CD14-positive monocyte (primary cell): ENCODE data around the gene SPTBN5. TPM values are rescaled to one million over a fixed set of nuclear protein-coding genes. Genes with fewer than 3 reads are reported as not detected.

ENCODE experiments used
- DNase-seq, 3 donors: peaks; one replicate each; pipeline ENCODE4 v3.0.0-alpha.2; 2011 to 2022
- H2AFZ ChIP-seq: 2 replicates; pipeline ENCODE4 v1.6.0; 2012; ENCODE audit warnings: mild to moderate bottlenecking, low read depth, low read length, inconsistent platforms; ENCODE audit not compliant: insufficient read depth, poor library complexity, severe bottlenecking
- H3K27ac ChIP-seq, 2 donors: 1 replicate in 1 of 2; 2 replicates in 1 of 2; pipeline ENCODE4 v1.5.1; 2012 to 2013; ENCODE audit warnings: low read length in 2 of 2, control low read depth in 1 of 2, inconsistent platforms in 1 of 2, low read depth in 1 of 2, mild to moderate bottlenecking in 1 of 2
- H3K27me3 ChIP-seq, 2 donors: one replicate each; pipeline versions ENCODE4 v1.6.0 to v1.6.1; 2011 to 2013; ENCODE audit warnings: low read length in 2 of 2; ENCODE audit not compliant: control insufficient read depth in 2 of 2, insufficient read depth in 2 of 2
- H3K36me3 ChIP-seq, 2 donors: replicated peaks in 1 of 2; 1 replicate in 1 of 2; 2 replicates in 1 of 2; pipeline versions ENCODE4 v1.5.1 to v1.6.1; 2012 to 2013; ENCODE audit warnings: low read length in 2 of 2, control low read depth in 1 of 2, inconsistent platforms in 1 of 2, mild to moderate bottlenecking in 1 of 2; ENCODE audit not compliant: insufficient read depth in 2 of 2, control insufficient read depth in 1 of 2
- H3K4me1 ChIP-seq, 2 donors: 1 replicate in 1 of 2; 2 replicates in 1 of 2; pipeline versions ENCODE4 v1.5.1 to v1.6.1; 2012 to 2013; ENCODE audit warnings: low read length in 2 of 2, control low read depth in 1 of 2, inconsistent platforms in 1 of 2, mild to moderate bottlenecking in 1 of 2, moderate library complexity in 1 of 2; ENCODE audit not compliant: insufficient read depth in 2 of 2, control insufficient read depth in 1 of 2
- H3K4me2 ChIP-seq: replicated peaks from 2 replicates; pipeline ENCODE3; 2012; ENCODE audit warnings: low read length, moderate library complexity, mild to moderate bottlenecking; ENCODE audit not compliant: poor library complexity, severe bottlenecking; ENCODE audit errors: extremely low read depth
- H3K4me3 ChIP-seq, 3 experiments: fragments of 200-600 bp in 1 of 3; sonication (generic) in 1 of 3; replicated peaks in 1 of 3; 1 replicate in 2 of 3; 2 replicates in 1 of 3; pipeline ENCODE4 v1.5.1; 2011 to 2013; ENCODE audit warnings: low read length in 3 of 3, mild to moderate bottlenecking in 3 of 3, control low read depth in 2 of 3, low read depth in 2 of 3, inconsistent platforms in 1 of 3, moderate library complexity in 1 of 3
- H3K79me2 ChIP-seq: 2 replicates; pipeline ENCODE4 v1.6.0; 2012; ENCODE audit warnings: mild to moderate bottlenecking, control low read depth, inconsistent platforms, low read length, moderate library complexity; ENCODE audit not compliant: insufficient read depth
- H3K9ac ChIP-seq: 2 replicates; pipeline ENCODE4 v1.6.0; 2017; ENCODE audit warnings: low read length, mild to moderate bottlenecking; ENCODE audit not compliant: insufficient read depth, poor library complexity, severe bottlenecking
- H3K9me3 ChIP-seq, 2 donors: replicated peaks in 1 of 2; 1 replicate in 1 of 2; 2 replicates in 1 of 2; pipeline versions ENCODE4 v1.5.1 to v1.6.1; 2012 to 2013; ENCODE audit warnings: low read length in 2 of 2, control low read depth in 1 of 2; ENCODE audit not compliant: control insufficient read depth in 1 of 2, insufficient read depth in 1 of 2
- H4K20me1 ChIP-seq: 2 replicates; pipeline ENCODE4 v1.6.0; 2012; ENCODE audit warnings: mild to moderate bottlenecking, low read length, control low read depth, moderate library complexity; ENCODE audit not compliant: insufficient read depth
- H3K27ac Mint-ChIP-seq, 7 donors: one replicate each; pipeline ENCODE4 v1.8.0; 2020; ENCODE audit warnings: mild to moderate bottlenecking in 7 of 7, mixed read lengths in 7 of 7, moderate library complexity in 6 of 7, inconsistent platforms in 2 of 7
- H3K27me3 Mint-ChIP-seq, 3 donors: one replicate each; pipeline ENCODE4 v1.8.0; 2021 to 2022; ENCODE audit warnings: low read depth in 3 of 3, mild to moderate bottlenecking in 3 of 3, mixed read lengths in 3 of 3, moderate library complexity in 3 of 3, inconsistent platforms in 1 of 3
- H3K36me3 Mint-ChIP-seq, 2 donors: one replicate each; pipeline ENCODE4 v1.8.0; 2020; ENCODE audit warnings: mixed read lengths in 2 of 2, inconsistent platforms in 1 of 2, mild to moderate bottlenecking in 1 of 2
- H3K4me1 Mint-ChIP-seq: one replicate; pipeline ENCODE4 v1.8.0; 2020; ENCODE audit warnings: mild to moderate bottlenecking, mixed read lengths
- H3K4me3 Mint-ChIP-seq, 2 donors: one replicate each; pipeline ENCODE4 v1.8.0; 2020; ENCODE audit warnings: mild to moderate bottlenecking in 2 of 2, mixed read lengths in 2 of 2, moderate library complexity in 1 of 2
- H3K9me3 Mint-ChIP-seq, 7 donors: one replicate each; pipeline ENCODE4 v1.8.0; 2020 to 2022; ENCODE audit warnings: mixed read lengths in 7 of 7, mild to moderate bottlenecking in 6 of 7, moderate library complexity in 6 of 7, inconsistent platforms in 2 of 7
- WGBS: methylation state at CpG from one replicate; pipeline ENCODE4 v1.1.5; 2013; ENCODE audit warnings: missing lambda C conversion rate; ENCODE audit not compliant: insufficient coverage; 5-methylcytosine and 5-hydroxymethylcytosine counted together
- intact Hi-C, 2 donors: fragments of 100-400 bp; cut with micrococcal nuclease; formaldehyde crosslinking; loops; one replicate each; pipeline versions ENCODE4 v1.15.0 to v1.15.1; 2023
- polyA plus RNA-seq, 3 donors: library from polyadenylated mRNA; depleted of rRNA in 1 of 3; unstranded in 2 of 3; stranded (reverse) in 1 of 3; fragments of 300-500 nt in 2 of 3; fragments of >200 nt in 1 of 3; fragmentation: Illumina TruSeq in 2 of 3; gene quantifications; 1 replicate in 2 of 3; 2 replicates in 1 of 3; pipeline ENCODE4 v1.2.3, GENCODE V29; 2012 to 2021
- TF ChIP-seq, protein P1 (sequence below): fragments of 200-600 bp; IDR thresholded peaks from one replicate; pipeline ENCODE4 v1.8.0; 2022; ENCODE audit warnings: antibody characterized with exemption, mild to moderate bottlenecking

Gene SPTBN5
- polyA plus RNA-seq, 3 donors: 0.29 TPM; not detected in 2

- Mint-ChIP-seq H3K4me3 (no peak overlapping the region), H3K4me1 (no peaks in the 10 kb centered on the region), H3K9me3 (no peaks in the 10 kb centered on the region), H3K36me3 (peaks cover 37 to 43% of the 10 kb centered on the region in 2 donors), H3K27ac (no peak overlapping the region), H3K27me3 (peaks cover 0 to 10% (median 9%) of the 10 kb centered on the region in 3 donors)
- Histone ChIP-seq H3K4me1 (no peaks in the 10 kb centered on the region), H2AFZ (no peak overlapping the region), H3K9me3 (no peaks in the 10 kb centered on the region), H3K4me2 (no peak overlapping the region), H3K4me3 (no peak overlapping the region), H3K36me3 (peaks cover 39 to 42% of the 10 kb centered on the region in 2 donors), H3K27me3 (no peaks in the 10 kb centered on the region), H4K20me1 (no peaks in the 10 kb centered on the region), H3K27ac (no peak overlapping the region), H3K79me2 (no peaks in the 10 kb centered on the region), H3K9ac (no peak overlapping the region)
- intact Hi-C loops: no loop called here
- 86% methylated on average over 5 of the region's 8 CpGs for WGBS
- TF ChIP-seq, protein P1, sequence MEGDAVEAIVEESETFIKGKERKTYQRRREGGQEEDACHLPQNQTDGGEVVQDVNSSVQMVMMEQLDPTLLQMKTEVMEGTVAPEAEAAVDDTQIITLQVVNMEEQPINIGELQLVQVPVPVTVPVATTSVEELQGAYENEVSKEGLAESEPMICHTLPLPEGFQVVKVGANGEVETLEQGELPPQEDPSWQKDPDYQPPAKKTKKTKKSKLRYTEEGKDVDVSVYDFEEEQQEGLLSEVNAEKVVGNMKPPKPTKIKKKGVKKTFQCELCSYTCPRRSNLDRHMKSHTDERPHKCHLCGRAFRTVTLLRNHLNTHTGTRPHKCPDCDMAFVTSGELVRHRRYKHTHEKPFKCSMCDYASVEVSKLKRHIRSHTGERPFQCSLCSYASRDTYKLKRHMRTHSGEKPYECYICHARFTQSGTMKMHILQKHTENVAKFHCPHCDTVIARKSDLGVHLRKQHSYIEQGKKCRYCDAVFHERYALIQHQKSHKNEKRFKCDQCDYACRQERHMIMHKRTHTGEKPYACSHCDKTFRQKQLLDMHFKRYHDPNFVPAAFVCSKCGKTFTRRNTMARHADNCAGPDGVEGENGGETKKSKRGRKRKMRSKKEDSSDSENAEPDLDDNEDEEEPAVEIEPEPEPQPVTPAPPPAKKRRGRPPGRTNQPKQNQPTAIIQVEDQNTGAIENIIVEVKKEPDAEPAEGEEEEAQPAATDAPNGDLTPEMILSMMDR: no peak
- DNase-seq: no peak
Measured at GRCh38 chr15:41849861-41850260, 44.0 kb downstream of the SPTBN5 start.

DNA sequence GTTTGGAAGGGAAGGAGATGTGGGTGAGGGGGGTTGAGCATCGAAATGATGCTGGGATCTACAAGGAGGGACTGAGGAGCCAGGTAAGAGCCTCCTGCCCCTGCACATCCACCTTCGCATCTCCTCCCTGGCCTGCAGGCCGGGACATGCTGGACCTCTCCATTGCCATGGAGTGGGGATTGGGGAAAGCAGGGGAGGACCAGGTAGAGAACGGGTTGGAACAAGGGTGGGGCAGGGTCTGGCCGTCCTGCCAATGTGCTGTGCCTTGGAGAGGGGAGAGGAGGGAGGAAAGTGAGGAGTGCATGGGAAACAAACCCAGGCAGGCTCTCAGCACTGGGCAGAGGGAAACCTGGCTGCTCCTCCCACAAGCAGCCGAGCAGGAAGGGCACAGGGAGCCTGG lies 44.6 kb downstream of the SPTBN5 start:
- Histone ChIP-seq H3K9me3 (no peaks in the 10 kb centered on the region), H3K27ac (no peak overlapping the region), H3K27me3 (no peaks in the 10 kb centered on the region), H3K36me3 (peaks cover 45 to 49% of the 10 kb centered on the region in 2 donors), H3K4me2 (no peak overlapping the region), H3K9ac (no peak overlapping the region), H2AFZ (no peak overlapping the region), H3K79me2 (no peaks in the 10 kb centered on the region), H4K20me1 (no peaks in the 10 kb centered on the region), H3K4me3 (no peak overlapping the region), H3K4me1 (no peaks in the 10 kb centered on the region)
- H3K27ac Mint-ChIP-seq: no peak overlapping the region
- H3K36me3 Mint-ChIP-seq: peaks cover 37 to 50% of the 10 kb centered on the region in 2 donors
- TF ChIP-seq, protein P1: no peak
- no peaks in the 10 kb centered on the region for H3K9me3 Mint-ChIP-seq
- 100% methylated on average over 1 of the region's 6 CpGs for WGBS
- intact Hi-C loops: no loop called here
- no peak for DNase-seq
- H3K4me1 Mint-ChIP-seq: no peaks in the 10 kb centered on the region
- peaks cover 0 to 10% (median 9%) of the 10 kb centered on the region in 3 donors for H3K27me3 Mint-ChIP-seq
- no peak overlapping the region for H3K4me3 Mint-ChIP-seq
